Measurements from ENCODE around the gene WBP1.

Gene WBP1

GRCh38 chr2:74439373-74439772, 18.9 kb upstream of the WBP1 start:
- TF ChIP-seq ZFX (IDR thresholded peaks at IDR 0.05; ENCODE audit: borderline replicate concordance) = no peak
- TF ChIP-seq, protein P1, sequence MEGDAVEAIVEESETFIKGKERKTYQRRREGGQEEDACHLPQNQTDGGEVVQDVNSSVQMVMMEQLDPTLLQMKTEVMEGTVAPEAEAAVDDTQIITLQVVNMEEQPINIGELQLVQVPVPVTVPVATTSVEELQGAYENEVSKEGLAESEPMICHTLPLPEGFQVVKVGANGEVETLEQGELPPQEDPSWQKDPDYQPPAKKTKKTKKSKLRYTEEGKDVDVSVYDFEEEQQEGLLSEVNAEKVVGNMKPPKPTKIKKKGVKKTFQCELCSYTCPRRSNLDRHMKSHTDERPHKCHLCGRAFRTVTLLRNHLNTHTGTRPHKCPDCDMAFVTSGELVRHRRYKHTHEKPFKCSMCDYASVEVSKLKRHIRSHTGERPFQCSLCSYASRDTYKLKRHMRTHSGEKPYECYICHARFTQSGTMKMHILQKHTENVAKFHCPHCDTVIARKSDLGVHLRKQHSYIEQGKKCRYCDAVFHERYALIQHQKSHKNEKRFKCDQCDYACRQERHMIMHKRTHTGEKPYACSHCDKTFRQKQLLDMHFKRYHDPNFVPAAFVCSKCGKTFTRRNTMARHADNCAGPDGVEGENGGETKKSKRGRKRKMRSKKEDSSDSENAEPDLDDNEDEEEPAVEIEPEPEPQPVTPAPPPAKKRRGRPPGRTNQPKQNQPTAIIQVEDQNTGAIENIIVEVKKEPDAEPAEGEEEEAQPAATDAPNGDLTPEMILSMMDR (IDR thresholded peaks at IDR 0.05) = no peak
- H3K27ac ChIP-seq = peak overlapping the region; percentile 97; the same call in 1 of the 2 replicates

DNA sequence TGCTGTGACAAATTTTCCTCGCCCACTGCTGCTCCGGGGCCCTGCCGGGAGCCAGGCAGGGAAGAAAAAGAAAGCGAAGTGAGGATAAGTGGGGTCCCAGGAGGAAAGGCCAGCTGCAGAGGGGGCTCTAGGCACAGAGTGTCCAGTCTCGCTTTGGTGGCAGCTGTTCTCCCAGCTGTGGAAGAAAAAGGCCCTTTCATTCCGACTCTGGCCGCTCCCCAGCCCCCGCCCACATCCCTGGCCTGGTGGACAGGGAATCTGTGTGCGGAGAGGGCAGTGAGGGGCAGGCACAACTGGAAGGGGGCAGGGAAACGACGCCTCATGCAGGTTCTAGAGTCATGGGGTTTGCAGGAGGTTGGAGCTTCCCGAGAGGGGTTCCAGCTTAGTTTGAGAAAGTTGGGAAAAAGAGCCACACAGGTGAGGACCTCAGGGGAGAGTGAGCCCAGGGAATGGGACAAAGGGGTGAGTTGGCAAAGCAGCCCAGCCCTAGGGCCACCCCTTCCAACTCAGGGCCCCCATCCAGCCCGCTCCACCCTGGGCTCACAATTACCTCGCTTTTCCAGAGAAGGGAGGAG, 18.3 kb upstream of the WBP1 start:
- TF ChIP-seq, protein P1 (IDR thresholded peaks at IDR 0.05) = no peak
- no peak for TF ChIP-seq ZFX (IDR thresholded peaks at IDR 0.05; ENCODE audit: borderline replicate concordance)
- peak overlapping the region; percentile 97 for H3K27ac ChIP-seq

GRCh38 chr2:74440378-74441169, 17.7 kb upstream of the WBP1 start:
- peak overlapping the region; percentile 97 for H3K27ac ChIP-seq
- TF ChIP-seq, protein P1 (IDR thresholded peaks at IDR 0.05) = peak; percentile 34
- no peak for TF ChIP-seq ZFX (IDR thresholded peaks at IDR 0.05; ENCODE audit: borderline replicate concordance)

- no peak for TF ChIP-seq ZFX (IDR thresholded peaks at IDR 0.05; ENCODE audit: borderline replicate concordance)
- TF ChIP-seq, protein P1 (IDR thresholded peaks at IDR 0.05) = no peak
- H3K27ac ChIP-seq = peak overlapping the region; percentile 97
These were observed 17.0 kb upstream of the WBP1 start for GRCh38 chr2:74441170-74441689.

DNA sequence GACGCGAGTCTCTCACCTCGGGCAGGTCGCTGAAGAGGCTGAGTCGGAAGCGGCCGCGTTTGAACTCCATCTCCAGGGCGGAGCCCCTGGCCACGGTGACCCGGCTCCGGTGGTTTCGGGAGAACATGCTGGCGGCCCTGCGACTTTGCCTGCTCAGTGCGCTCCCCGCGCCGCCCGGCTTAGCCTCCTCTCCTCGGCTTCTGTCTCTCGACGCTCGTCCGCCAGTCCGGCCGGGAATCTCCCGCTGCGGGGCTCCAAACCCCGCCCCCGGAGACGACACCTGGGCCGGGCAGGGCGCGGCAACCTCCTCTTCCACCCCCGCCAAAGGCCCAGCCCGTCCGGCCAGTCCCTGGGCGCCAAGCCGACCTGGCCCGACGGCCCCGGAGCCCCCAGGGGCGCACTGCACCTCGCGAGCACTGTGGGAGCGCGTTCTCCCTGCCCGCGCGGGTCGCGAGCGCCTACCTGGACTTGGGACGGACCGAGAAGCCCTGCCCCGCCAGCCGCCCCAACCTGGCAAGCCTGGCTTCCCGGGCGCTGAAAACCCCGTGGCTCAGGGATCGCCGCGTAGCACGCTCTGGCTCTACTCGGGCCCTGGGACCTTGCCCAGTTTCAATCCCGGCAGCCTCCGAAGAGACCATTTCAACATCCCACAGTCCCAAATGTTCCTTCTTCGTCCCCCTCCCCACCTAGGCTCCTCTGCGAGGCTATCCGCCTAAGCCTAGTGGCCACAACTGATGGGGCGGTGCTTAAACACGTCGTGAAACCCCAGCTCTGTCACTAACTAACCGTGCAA, 16.4 kb upstream of the WBP1 start, which contains the start of gene RTKN:
TSS of gene RTKN (minus strand) at position 248 of the 793 bp plus-strand sequence. CDS start at position 127, 121 bp downstream.
- no peak for TF ChIP-seq ZFX (IDR thresholded peaks at IDR 0.05; ENCODE audit: borderline replicate concordance)
- TF ChIP-seq, protein P1 (IDR thresholded peaks at IDR 0.05) = no peak
- peak within 1 kb of the TSS; percentile 97 for H3K27ac ChIP-seq

DNA sequence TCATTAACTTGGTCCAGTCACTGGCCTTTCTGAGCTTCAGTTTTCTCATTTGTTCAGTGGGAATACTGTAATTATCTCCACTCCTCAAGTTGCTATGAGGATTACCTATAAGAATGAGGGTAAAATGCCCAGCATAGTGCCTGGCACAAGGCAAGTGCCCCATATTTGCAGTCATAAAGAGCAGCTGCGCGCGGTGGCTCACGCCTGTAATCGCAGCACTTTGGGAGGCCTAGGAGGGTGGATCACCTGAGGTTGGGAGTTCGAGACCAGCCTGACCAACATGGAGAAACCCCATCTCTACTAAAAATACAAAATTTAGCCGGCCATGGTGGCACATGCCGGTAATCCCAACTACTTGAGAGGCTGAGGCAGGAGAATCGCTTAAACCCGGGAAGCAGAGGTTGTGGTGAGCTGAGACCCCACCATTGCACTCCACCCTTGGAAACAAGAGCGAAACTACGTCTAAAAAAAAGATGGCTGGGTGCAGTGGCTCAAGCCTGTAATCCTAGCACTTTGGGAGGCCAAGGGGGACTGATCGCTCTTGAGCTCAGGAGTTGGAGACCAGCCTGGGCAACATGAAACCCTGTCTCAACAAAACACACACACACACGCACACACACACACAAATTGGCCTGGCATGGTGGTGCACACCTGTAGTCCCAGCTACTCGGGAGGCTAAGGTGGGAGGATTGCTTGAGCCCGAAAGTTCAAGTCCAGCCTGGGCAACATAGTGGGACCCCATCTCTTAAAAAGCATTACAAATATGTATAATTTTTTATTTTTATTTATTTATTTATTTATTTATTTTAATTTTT, 15.5 kb upstream of the WBP1 start:
- peak overlapping the region; percentile 97 for H3K27ac ChIP-seq

Data from 22Rv1 (cell line).